Measurements from ENCODE around the gene COX14.
"Not testable (repeated sequence)": the region's sequence is repeated elsewhere in the genome, so short reads cannot be mapped to it uniquely, and the experiment has no call there.

- TF ChIP-seq FOXM1 (IDR thresholded peaks at IDR 0.05; ENCODE audit: borderline replicate concordance); SUZ12 (IDR thresholded peaks at IDR 0.05); ARNT (IDR thresholded peaks at IDR 0.05); FOXA1 (IDR thresholded peaks at IDR 0.05); ELF4 (IDR thresholded peaks at IDR 0.05); LEF1 (IDR thresholded peaks at IDR 0.05; ENCODE audit: borderline replicate concordance); TARDBP (IDR thresholded peaks at IDR 0.05); ZNF384 (IDR thresholded peaks at IDR 0.05); SP1 (IDR thresholded peaks at IDR 0.05); NFRKB (IDR thresholded peaks at IDR 0.05); BHLHE40 (IDR thresholded peaks at IDR 0.05; ENCODE audit: borderline replicate concordance); PKNOX1 (IDR thresholded peaks at IDR 0.05): not testable (repeated sequence)
Measured at GRCh38 chr12:50084409-50084774, 27.6 kb upstream of the COX14 start.
